Panc1 (cell line): ENCODE results near the gene PRR5L. TPM values are rescaled to one million over a fixed set of nuclear protein-coding genes. Genes with fewer than 3 reads are reported as not detected.

Experiments
- ATAC-seq: fragments of 200-7000 bp; cut with Tn5 transposase; 2 replicates; pipeline ENCODE4 v1.9.1; 2020; ENCODE audit warnings: mild to moderate bottlenecking, moderate library complexity
- BruUV-seq: library from RNA; stranded (reverse); fragments of 400-500 nt; replicated peaks from 2 replicates; lab custom pipeline; 2021; lab: Mats Ljungman, UMichigan
- CTCF ChIA-PET: fragments of 300-600 bp; sonication (Branson Sonifier 250); formaldehyde crosslinking; loops from one replicate; lab custom pipeline; 2022; ENCODE audit warnings: antibody characterized with exemption; lab: Charles Lee
- POLR2A ChIA-PET: fragments of 300-600 bp; sonication (Branson Sonifier 250); formaldehyde crosslinking; loops from one replicate; lab custom pipeline; 2022; ENCODE audit warnings: antibody characterized with exemption; lab: Charles Lee
- DNase-seq: peaks from one replicate; pipeline ENCODE4 v3.0.0-alpha.2; 2010; ENCODE audit warnings: low read depth, low spot score
- H3K27ac ChIP-seq: 2 replicates; pipeline ENCODE4 v1.5.1; 2011; ENCODE audit warnings: mild to moderate bottlenecking, low read length, inconsistent platforms
- H3K27me3 ChIP-seq: fragments of 200-500 bp; sonication (Bioruptor generic); 2 replicates; pipeline ENCODE4 v1.6.0; 2014; ENCODE audit warnings: low read length, inconsistent platforms; ENCODE audit not compliant: control insufficient read depth, insufficient read depth
- H3K36me3 ChIP-seq: fragments of 200-500 bp; sonication (Bioruptor generic); 2 replicates; pipeline ENCODE4 v1.5.1; 2014; ENCODE audit warnings: inconsistent platforms, mild to moderate bottlenecking, low read length, moderate library complexity; ENCODE audit not compliant: control insufficient read depth, insufficient read depth
- H3K4me1 ChIP-seq: 2 replicates; pipeline ENCODE4 v1.5.1; 2011; ENCODE audit warnings: inconsistent platforms, mild to moderate bottlenecking, low read length, moderate library complexity; ENCODE audit not compliant: control insufficient read depth, insufficient read depth
- H3K4me3 ChIP-seq, 2 experiments: 2 replicates each; pipeline ENCODE4 v1.5.1; 2011 to 2012; ENCODE audit warnings: low read depth in 2 of 2, low read length in 2 of 2, mild to moderate bottlenecking in 2 of 2, inconsistent platforms in 1 of 2, moderate library complexity in 1 of 2
- H3K9me3 ChIP-seq: fragments of 200-500 bp; sonication (Bioruptor generic); 2 replicates; pipeline ENCODE4 v1.5.1; 2014; ENCODE audit warnings: low read depth, mild to moderate bottlenecking, inconsistent platforms, low read length, moderate library complexity; ENCODE audit not compliant: control insufficient read depth, insufficient read depth
- POLR2AphosphoS5 ChIP-seq: IDR thresholded peaks from 2 replicates; pipeline ENCODE4 v1.6.1; 2012; ENCODE audit warnings: mild to moderate bottlenecking, low read depth, low read length, moderate library complexity
- SIN3A ChIP-seq: IDR thresholded peaks from 2 replicates; pipeline ENCODE4 v1.6.1; 2012; ENCODE audit warnings: low read depth, mild to moderate bottlenecking, low read length, moderate library complexity, borderline replicate concordance; ENCODE audit not compliant: insufficient read depth
- TCF7L2 ChIP-seq: IDR thresholded peaks from 2 replicates; pipeline ENCODE4 v1.6.1; 2011; ENCODE audit warnings: mild to moderate bottlenecking, low read depth, low read length, inconsistent platforms
- in situ Hi-C: cut with HindIII; loops from 2 replicates; pipeline ENCODE4 v1.10.0; 2016; ENCODE audit warnings: low sequenced_read_pairs, low pct_unique_long_range_greater_than_20kb
- intact Hi-C: fragments of 100-400 bp; cut with micrococcal nuclease; formaldehyde crosslinking; loops from one replicate; pipeline ENCODE4 v1.10.0; 2022; ENCODE audit not compliant: unreplicated experiment
- total RNA-seq: library from RNA; stranded (reverse); gene quantifications from one replicate; pipeline ENCODE4 v1.2.1, GENCODE V29; 2021; ENCODE audit not compliant: unreplicated experiment
- TF ChIP-seq, protein P1 (sequence below): fragments of 450-650 bp; IDR thresholded peaks from 2 replicates; pipeline ENCODE4 v1.5.1; 2017; ENCODE audit warnings: mild to moderate bottlenecking
- TF ChIP-seq, protein P2 (sequence below), 2 experiments: IDR thresholded peaks; 2 replicates each; pipeline ENCODE4 v1.6.1; 2011 to 2012; ENCODE audit warnings: low read depth in 2 of 2, control low read depth in 1 of 2, low read length in 1 of 2, mild to moderate bottlenecking in 1 of 2, moderate library complexity in 1 of 2; ENCODE audit not compliant: insufficient read depth in 1 of 2

PRR5L gene
- total RNA-seq, 1 experiment from 2014 or later, result 0.36 TPM

- TF ChIP-seq SIN3A, result no peak
- TF ChIP-seq POLR2AphosphoS5, result no peak
- TF ChIP-seq, protein P1, sequence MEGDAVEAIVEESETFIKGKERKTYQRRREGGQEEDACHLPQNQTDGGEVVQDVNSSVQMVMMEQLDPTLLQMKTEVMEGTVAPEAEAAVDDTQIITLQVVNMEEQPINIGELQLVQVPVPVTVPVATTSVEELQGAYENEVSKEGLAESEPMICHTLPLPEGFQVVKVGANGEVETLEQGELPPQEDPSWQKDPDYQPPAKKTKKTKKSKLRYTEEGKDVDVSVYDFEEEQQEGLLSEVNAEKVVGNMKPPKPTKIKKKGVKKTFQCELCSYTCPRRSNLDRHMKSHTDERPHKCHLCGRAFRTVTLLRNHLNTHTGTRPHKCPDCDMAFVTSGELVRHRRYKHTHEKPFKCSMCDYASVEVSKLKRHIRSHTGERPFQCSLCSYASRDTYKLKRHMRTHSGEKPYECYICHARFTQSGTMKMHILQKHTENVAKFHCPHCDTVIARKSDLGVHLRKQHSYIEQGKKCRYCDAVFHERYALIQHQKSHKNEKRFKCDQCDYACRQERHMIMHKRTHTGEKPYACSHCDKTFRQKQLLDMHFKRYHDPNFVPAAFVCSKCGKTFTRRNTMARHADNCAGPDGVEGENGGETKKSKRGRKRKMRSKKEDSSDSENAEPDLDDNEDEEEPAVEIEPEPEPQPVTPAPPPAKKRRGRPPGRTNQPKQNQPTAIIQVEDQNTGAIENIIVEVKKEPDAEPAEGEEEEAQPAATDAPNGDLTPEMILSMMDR, result no peak
- no peak for TF ChIP-seq TCF7L2
- TF ChIP-seq, protein P2, sequence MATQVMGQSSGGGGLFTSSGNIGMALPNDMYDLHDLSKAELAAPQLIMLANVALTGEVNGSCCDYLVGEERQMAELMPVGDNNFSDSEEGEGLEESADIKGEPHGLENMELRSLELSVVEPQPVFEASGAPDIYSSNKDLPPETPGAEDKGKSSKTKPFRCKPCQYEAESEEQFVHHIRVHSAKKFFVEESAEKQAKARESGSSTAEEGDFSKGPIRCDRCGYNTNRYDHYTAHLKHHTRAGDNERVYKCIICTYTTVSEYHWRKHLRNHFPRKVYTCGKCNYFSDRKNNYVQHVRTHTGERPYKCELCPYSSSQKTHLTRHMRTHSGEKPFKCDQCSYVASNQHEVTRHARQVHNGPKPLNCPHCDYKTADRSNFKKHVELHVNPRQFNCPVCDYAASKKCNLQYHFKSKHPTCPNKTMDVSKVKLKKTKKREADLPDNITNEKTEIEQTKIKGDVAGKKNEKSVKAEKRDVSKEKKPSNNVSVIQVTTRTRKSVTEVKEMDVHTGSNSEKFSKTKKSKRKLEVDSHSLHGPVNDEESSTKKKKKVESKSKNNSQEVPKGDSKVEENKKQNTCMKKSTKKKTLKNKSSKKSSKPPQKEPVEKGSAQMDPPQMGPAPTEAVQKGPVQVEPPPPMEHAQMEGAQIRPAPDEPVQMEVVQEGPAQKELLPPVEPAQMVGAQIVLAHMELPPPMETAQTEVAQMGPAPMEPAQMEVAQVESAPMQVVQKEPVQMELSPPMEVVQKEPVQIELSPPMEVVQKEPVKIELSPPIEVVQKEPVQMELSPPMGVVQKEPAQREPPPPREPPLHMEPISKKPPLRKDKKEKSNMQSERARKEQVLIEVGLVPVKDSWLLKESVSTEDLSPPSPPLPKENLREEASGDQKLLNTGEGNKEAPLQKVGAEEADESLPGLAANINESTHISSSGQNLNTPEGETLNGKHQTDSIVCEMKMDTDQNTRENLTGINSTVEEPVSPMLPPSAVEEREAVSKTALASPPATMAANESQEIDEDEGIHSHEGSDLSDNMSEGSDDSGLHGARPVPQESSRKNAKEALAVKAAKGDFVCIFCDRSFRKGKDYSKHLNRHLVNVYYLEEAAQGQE (IDR thresholded peaks at IDR 0.05; ENCODE audit: insufficient read depth in 1 of 2, low read depth in 2 of 2, low read length in 1 of 2), result no peak
- POLR2A ChIA-PET, result no interaction called here
- ATAC-seq, result no peak
- Histone ChIP-seq H3K9me3 (no peaks in the 10 kb centered on the region), H3K4me3 (no peak overlapping the region), H3K4me1 (no peaks in the 10 kb centered on the region), H3K27me3 (no peaks in the 10 kb centered on the region; the same call in 1 of the 2 replicates), H3K27ac (no peak overlapping the region), H3K36me3 (no peaks in the 10 kb centered on the region)
- DNase-seq, result no peak
- in situ Hi-C loops, result no loop called here
- BruUV-seq, result no TSS peak
- intact Hi-C loops, result no loop called here
- CTCF ChIA-PET, result no interaction called here
Observed at GRCh38 chr11:36471577-36471976, 175.5 kb downstream of the PRR5L start.

DNA sequence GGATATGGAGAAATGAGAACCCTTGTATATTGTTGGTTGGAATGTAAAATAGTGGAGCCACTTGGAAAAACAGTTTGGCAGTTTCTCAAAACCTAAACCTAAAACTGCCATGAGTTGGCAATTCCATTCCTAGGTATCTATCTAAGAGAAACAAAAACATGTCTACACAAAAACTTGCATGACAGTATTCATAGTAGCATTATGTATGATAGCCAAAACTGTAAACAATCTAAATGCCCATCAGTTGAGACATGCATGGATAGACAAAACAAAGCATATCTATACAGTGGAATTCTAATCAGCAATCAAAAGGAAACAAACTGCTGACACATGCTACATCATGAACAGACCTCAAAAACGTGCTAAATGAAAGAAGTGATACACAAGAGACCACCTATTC, 179.1 kb downstream of the PRR5L start:
- ChIA-PET POLR2A (no interaction called here), CTCF (no interaction called here)
- no peaks in the 10 kb centered on the region; the same call in 1 of the 2 replicates for H3K27me3 ChIP-seq
- no peaks in the 10 kb centered on the region for H3K36me3 ChIP-seq
- ATAC-seq (no peak), DNase-seq (no peak)
- no peaks in the 10 kb centered on the region for H3K9me3 ChIP-seq
- TF ChIP-seq, protein P1, result no peak
- TF ChIP-seq POLR2AphosphoS5 (no peak), SIN3A (no peak), TCF7L2 (no peak)
- TF ChIP-seq, protein P2 (IDR thresholded peaks at IDR 0.05; ENCODE audit: insufficient read depth in 1 of 2, low read depth in 2 of 2, low read length in 1 of 2), result no peak
- no peak overlapping the region for H3K27ac ChIP-seq
- H3K4me3 ChIP-seq, result no peak overlapping the region
- intact Hi-C loops (loop anchor here (5.0 kb wide), 1 partner anchor 183 kb away; no protein-coding TSS in a partner anchor), in situ Hi-C loops (no loop called here)
- no TSS peak for BruUV-seq
- no peaks in the 10 kb centered on the region for H3K4me1 ChIP-seq
